RWPE2 (cell line): ENCODE data around the gene ATP5MK.

ENCODE experiments used
- ATAC-seq: fragments of 200-7000 bp; cut with Tn5 transposase; 3 replicates; pipeline ENCODE4 v1.9.1; 2021; ENCODE audit warnings: low read depth
- DNase-seq: peaks from one replicate; pipeline ENCODE4 v3.0.0-alpha.2; 2020; ENCODE audit warnings: low spot score
- H3K27ac ChIP-seq: fragments of 450-650 bp; 2 replicates; pipeline ENCODE4 v1.5.1; 2017; ENCODE audit warnings: mild to moderate bottlenecking; ENCODE audit not compliant: poor library complexity, severe bottlenecking
- H3K27me3 ChIP-seq: fragments of 250-450 bp; sonication (Bioruptor Pico); 2 replicates; pipeline ENCODE4 v1.5.1; 2021; ENCODE audit warnings: mild to moderate bottlenecking, moderate library complexity; ENCODE audit not compliant: insufficient read depth, poor library complexity, severe bottlenecking
- H3K36me3 ChIP-seq: fragments of 250-450 bp; sonication (Bioruptor Pico); 2 replicates; pipeline ENCODE4 v1.5.1; 2020; ENCODE audit warnings: low read depth, mild to moderate bottlenecking, moderate library complexity
- H3K4me1 ChIP-seq: fragments of 250-450 bp; sonication (Bioruptor Pico); 2 replicates; pipeline ENCODE4 v1.5.1; 2021; ENCODE audit warnings: mild to moderate bottlenecking, moderate library complexity; ENCODE audit not compliant: insufficient read depth, poor library complexity, severe bottlenecking
- H3K4me3 ChIP-seq: fragments of 250-450 bp; sonication (Bioruptor Pico); 2 replicates; pipeline ENCODE4 v1.5.1; 2021; ENCODE audit warnings: mild to moderate bottlenecking, moderate library complexity; ENCODE audit not compliant: severe bottlenecking
- H3K9me3 ChIP-seq: fragments of 250-450 bp; sonication (Bioruptor Pico); 2 replicates; pipeline ENCODE4 v1.5.1; 2021; ENCODE audit warnings: mild to moderate bottlenecking, moderate library complexity; ENCODE audit not compliant: severe bottlenecking
- TF ChIP-seq, protein P1 (sequence below): fragments of 450-650 bp; IDR thresholded peaks from one replicate; pipeline ENCODE4 v1.5.1; 2017; ENCODE audit warnings: mild to moderate bottlenecking, moderate library complexity; ENCODE audit not compliant: poor library complexity, severe bottlenecking

Gene ATP5MK

DNA sequence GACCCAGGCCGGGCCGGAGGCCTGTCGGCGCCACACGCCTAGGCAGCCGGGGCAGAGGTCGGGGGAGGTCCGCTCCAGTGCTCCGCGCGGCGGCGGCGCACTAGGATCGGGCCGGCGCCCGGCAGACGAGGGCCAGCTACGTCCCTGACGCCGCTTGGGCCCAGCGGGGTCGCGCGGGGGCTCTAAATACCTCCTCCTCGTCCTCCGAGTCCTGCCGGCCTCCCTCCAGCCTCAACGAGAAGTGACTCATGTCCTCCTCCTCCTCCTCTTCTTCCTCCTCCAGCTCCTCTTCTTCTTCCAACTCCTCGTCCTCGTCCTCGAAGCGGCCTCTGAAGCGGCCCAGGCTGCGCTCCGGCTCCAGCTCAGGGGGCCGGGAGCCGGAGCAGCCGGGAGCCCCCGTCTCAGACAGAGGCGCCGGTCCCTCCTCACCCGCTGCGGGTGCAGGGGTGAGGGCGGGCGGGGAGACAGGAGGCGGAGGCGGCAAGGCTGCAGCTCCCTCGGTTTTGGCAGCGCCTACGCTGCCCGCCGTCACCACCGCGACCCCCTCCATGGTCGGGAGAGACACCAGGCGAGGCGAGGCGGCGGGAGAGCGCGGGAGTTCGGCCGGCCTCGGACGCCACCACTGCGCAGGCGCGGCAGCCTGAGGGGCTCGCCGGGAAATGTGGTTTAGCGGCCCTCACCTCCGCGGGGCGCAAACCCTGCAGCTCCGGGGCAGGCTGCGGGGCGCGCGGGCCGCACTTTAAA, 45.6 kb downstream of the ATP5MK start, which contains the start of gene PCGF6:
TSS of gene PCGF6 (minus strand) at position 624 of the 744 bp plus-strand sequence. CDS start at position 550, 74 bp downstream.
- no peaks in the 10 kb centered on the region for H3K9me3 ChIP-seq
- DNase-seq (peak; percentile 76), ATAC-seq (peak; percentile 95)
- H3K4me3 ChIP-seq, result peak within 1 kb of the TSS; percentile 51
- no peaks in the 10 kb centered on the region for H3K27me3 ChIP-seq
- TF ChIP-seq, protein P1, sequence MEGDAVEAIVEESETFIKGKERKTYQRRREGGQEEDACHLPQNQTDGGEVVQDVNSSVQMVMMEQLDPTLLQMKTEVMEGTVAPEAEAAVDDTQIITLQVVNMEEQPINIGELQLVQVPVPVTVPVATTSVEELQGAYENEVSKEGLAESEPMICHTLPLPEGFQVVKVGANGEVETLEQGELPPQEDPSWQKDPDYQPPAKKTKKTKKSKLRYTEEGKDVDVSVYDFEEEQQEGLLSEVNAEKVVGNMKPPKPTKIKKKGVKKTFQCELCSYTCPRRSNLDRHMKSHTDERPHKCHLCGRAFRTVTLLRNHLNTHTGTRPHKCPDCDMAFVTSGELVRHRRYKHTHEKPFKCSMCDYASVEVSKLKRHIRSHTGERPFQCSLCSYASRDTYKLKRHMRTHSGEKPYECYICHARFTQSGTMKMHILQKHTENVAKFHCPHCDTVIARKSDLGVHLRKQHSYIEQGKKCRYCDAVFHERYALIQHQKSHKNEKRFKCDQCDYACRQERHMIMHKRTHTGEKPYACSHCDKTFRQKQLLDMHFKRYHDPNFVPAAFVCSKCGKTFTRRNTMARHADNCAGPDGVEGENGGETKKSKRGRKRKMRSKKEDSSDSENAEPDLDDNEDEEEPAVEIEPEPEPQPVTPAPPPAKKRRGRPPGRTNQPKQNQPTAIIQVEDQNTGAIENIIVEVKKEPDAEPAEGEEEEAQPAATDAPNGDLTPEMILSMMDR, result peak; percentile 7
- no peaks in the 10 kb centered on the region for H3K4me1 ChIP-seq
- peak within 1 kb of the TSS; percentile 52 for H3K27ac ChIP-seq
- H3K36me3 ChIP-seq, result peaks cover 36% of the 10 kb centered on the region

DNA sequence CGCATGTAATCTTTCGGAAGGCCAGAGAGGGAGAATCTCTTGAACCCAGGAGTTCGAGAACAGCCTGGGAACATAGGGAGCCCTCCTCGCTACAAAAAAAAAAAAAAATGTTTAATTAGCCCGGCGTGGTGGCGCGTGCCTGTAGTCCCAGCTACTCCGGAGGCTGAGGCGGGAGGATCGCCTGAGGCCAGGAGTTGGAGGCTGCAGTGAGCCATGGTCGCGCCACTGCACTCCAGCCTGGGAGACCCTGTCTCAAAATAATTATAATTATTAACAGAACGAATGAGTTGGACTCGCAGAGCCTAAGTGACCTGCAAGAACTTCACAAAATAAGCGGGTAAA, 46.1 kb downstream of the ATP5MK start:
- H3K27ac ChIP-seq, result peak overlapping the region; percentile 52

More for the DNA sequence above, 46.1 kb downstream of the ATP5MK start:
- H3K27me3 ChIP-seq, result no peaks in the 10 kb centered on the region
- H3K9me3 ChIP-seq, result no peaks in the 10 kb centered on the region
- no peaks in the 10 kb centered on the region for H3K4me1 ChIP-seq
- peaks cover 41% of the 10 kb centered on the region for H3K36me3 ChIP-seq
- TF ChIP-seq, protein P1, result no peak
- no peak for DNase-seq
- peak overlapping the region; percentile 51 for H3K4me3 ChIP-seq
- no peak for ATAC-seq
